K562 (cell line): ENCODE results near the gene C19orf12. TPM values are rescaled to one million over a fixed set of nuclear protein-coding genes. Genes with fewer than 3 reads are reported as not detected.

Source experiments
- CHCHD3 ChIP-seq: fragments of 250-450 bp; sonication (Bioruptor Pico); IDR thresholded peaks from 2 replicates; pipeline ENCODE4 v2.1.2; 2022; ENCODE audit warnings: mild to moderate bottlenecking
- EP300 ChIP-seq: IDR thresholded peaks from 2 replicates; pipeline ENCODE4 v1.6.1; 2012; ENCODE audit warnings: low read length, improper control_type of control experiment
- FOXK1 ChIP-seq: sonication (generic); formaldehyde crosslinking; IDR thresholded peaks from 2 replicates; pipeline ENCODE4 v1.8.0; 2022; ENCODE audit warnings: missing genetic modification reagents, mild to moderate bottlenecking, borderline replicate concordance
- KLF1 ChIP-seq: fragments of 450-650 bp; IDR thresholded peaks from 2 replicates; pipeline ENCODE4 v1.6.1; 2016; ENCODE audit warnings: missing genetic modification characterization, missing compliant biosample characterization
- MLLT1 ChIP-seq, 2 experiments: fragments of 450-650 bp; IDR thresholded peaks; 2 replicates each; pipeline ENCODE4 v1.6.1; 2016
- NFE2 ChIP-seq: IDR thresholded peaks from 2 replicates; pipeline ENCODE4 v1.6.1; 2014; ENCODE audit warnings: antibody characterized with exemption, low read depth
- NR2C1 ChIP-seq, 2 experiments: fragments of 450-650 bp; IDR thresholded peaks; 2 replicates each; pipeline ENCODE4 v1.6.1; 2017; ENCODE audit warnings: mild to moderate bottlenecking in 2 of 2, antibody characterized with exemption in 1 of 2, inconsistent platforms in 1 of 2, missing compliant biosample characterization in 1 of 2, missing genetic modification characterization in 1 of 2
- NRF1 ChIP-seq, 2 experiments: fragments of 450-650 bp; IDR thresholded peaks in 1 of 2; conservative IDR thresholded peaks in 1 of 2; 2 replicates each; pipeline ENCODE4 v1.6.1; 2014; ENCODE audit warnings: mild to moderate bottlenecking in 2 of 2
- PHB2 ChIP-seq: fragments of 450-650 bp; IDR thresholded peaks from 2 replicates; pipeline ENCODE4 v1.6.1; 2017; ENCODE audit warnings: low read depth
- PRDM10 ChIP-seq: fragments of 450-650 bp; IDR thresholded peaks from 2 replicates; pipeline ENCODE4 v1.6.1; 2018; ENCODE audit not compliant: partially characterized antibody
- SNRNP70 ChIP-seq: fragments of 200-400 bp; formaldehyde crosslinking; optimal IDR thresholded peaks from 2 replicates; pipeline ENCODE3; 2017; ENCODE audit warnings: low read depth, low read length
- TCF15 ChIP-seq: fragments of 250-450 bp; sonication (Bioruptor Pico); IDR thresholded peaks from 2 replicates; pipeline ENCODE4 v1.8.0; 2022; ENCODE audit warnings: moderate library complexity, mild to moderate bottlenecking, inconsistent platforms
- TFE3 ChIP-seq: fragments of 450-650 bp; formaldehyde crosslinking; IDR thresholded peaks from 2 replicates; pipeline ENCODE4 v1.4.0; 2020; ENCODE audit warnings: mild to moderate bottlenecking, mixed read lengths
- TRIM28 ChIP-seq: fragments of 450-650 bp; IDR thresholded peaks from 2 replicates; pipeline ENCODE4 v1.6.1; 2017
- ZNF174 ChIP-seq: fragments of 250-450 bp; sonication (Bioruptor Pico); IDR thresholded peaks from 2 replicates; pipeline ENCODE4 v1.4.0; 2020; ENCODE audit warnings: mild to moderate bottlenecking
- ZNF280A ChIP-seq: fragments of 450-650 bp; IDR thresholded peaks from 2 replicates; pipeline ENCODE4 v1.6.1; 2018; ENCODE audit warnings: mild to moderate bottlenecking, low read depth; ENCODE audit not compliant: partially characterized antibody
- ZNF551 ChIP-seq: fragments of 250-450 bp; sonication (Bioruptor Pico); IDR thresholded peaks from 2 replicates; pipeline ENCODE4 v1.5.0; 2021; ENCODE audit warnings: mild to moderate bottlenecking, moderate library complexity
- ZNF778 ChIP-seq: fragments of 450-650 bp; formaldehyde crosslinking; IDR thresholded peaks from 2 replicates; pipeline ENCODE4 v1.4.0; 2020; ENCODE audit warnings: mild to moderate bottlenecking, moderate library complexity
- ZNF785 ChIP-seq: fragments of 250-450 bp; sonication (Bioruptor Pico); IDR thresholded peaks from 2 replicates; pipeline ENCODE4 v1.4.0; 2020; ENCODE audit warnings: mild to moderate bottlenecking
- ZZZ3 ChIP-seq: fragments of 450-650 bp; IDR thresholded peaks from 2 replicates; pipeline ENCODE4 v1.6.1; 2016; ENCODE audit warnings: antibody characterized with exemption, mild to moderate bottlenecking, moderate library complexity
- polyA plus RNA-seq, 8 experiments: library from polyadenylated mRNA; depleted of rRNA in 4 of 8; stranded (reverse) in 5 of 8; unstranded in 3 of 8; fragments of >200 nt; fragmentation: Nextera tagmentation in 2 of 8; fragmentation: Illumina TruSeq in 1 of 8; extraction: Ambion mirVana in 2 of 8; extraction: Trizol in 1 of 8; gene quantifications; 2 replicates each; pipeline versions ENCODE4 v1.2.1 to v1.2.3, GENCODE V29; 2011 to 2014; ENCODE audit warnings: inconsistent platforms in 1 of 8, missing spikeins in 1 of 8
- total RNA-seq, 7 experiments: library from RNA; depleted of rRNA in 6 of 7; stranded (reverse); fragments of >200 nt in 6 of 7; fragmentation: Illumina TruSeq in 2 of 7; extraction: Trizol in 2 of 7; gene quantifications; 2 replicates each; pipeline versions ENCODE4 v1.2.1 to v1.2.3, GENCODE V29; 2011 to 2021; ENCODE audit warnings: low replicate concordance in 1 of 7

The C19orf12 gene
- total and polyA plus RNA-seq, 9 of the 15 experiments (the other 6 are each of a cell fraction or from before 2014, with no cell fraction given): 1.9 to 14.5 (median 10.2) TPM

- TF ChIP-seq NRF1 (conservative IDR thresholded peaks at IDR 0.05 in 1 of 2, IDR thresholded peaks at IDR 0.05 in 1 of 2) (peak; percentile 10 to 29; a peak in 2 of 4 replicates), PRDM10 (peak; percentile 59), ZNF174 (CRISPR knock-in tag) (no peak), MLLT1 (IDR thresholded peaks at IDR 0.05) (peak in 1 of 2 experiments; percentile 60; a peak in 2 of 4 replicates), SNRNP70 (no peak), NFE2 (peak; percentile 60), TFE3 (CRISPR knock-in tag) (no peak), ZNF551 (CRISPR knock-in tag) (no peak), ZNF280A (no peak), ZNF785 (no peak), CHCHD3 (no peak), ZNF778 (no peak), EP300 (peak; percentile 92), PHB2 (no peak), NR2C1 (IDR thresholded peaks at IDR 0.05) (peak; percentile 51; the same call in 1 of the 2 replicates), NR2C1 (tag; IDR thresholded peaks at IDR 0.05) (peak; percentile 56), KLF1 (tag) (peak; percentile 67; the same call in 1 of the 2 replicates), FOXK1 (no peak), TCF15 (CRISPR knock-in tag) (no peak), TRIM28 (no peak; the same call in 1 of the 2 replicates), ZZZ3 (no peak)
These were observed 27.7 kb downstream of the C19orf12 start (continued) for GRCh38 chr19:29687244-29687896.
